HG03280 (cell line): ENCODE results near the gene CYFIP1.

Experiments used
- ATAC-seq: cut with Tn5 transposase; IDR thresholded peaks from one replicate; pipeline ENCODE4 v1.9.1; 2021; ENCODE audit warnings: mild to moderate bottlenecking, moderate library complexity; ENCODE audit not compliant: unreplicated experiment

CYFIP1 gene

GRCh38 chr15:22823495-22824128 lies 156.6 kb downstream of the CYFIP1 start:
- no peak for ATAC-seq

DNA sequence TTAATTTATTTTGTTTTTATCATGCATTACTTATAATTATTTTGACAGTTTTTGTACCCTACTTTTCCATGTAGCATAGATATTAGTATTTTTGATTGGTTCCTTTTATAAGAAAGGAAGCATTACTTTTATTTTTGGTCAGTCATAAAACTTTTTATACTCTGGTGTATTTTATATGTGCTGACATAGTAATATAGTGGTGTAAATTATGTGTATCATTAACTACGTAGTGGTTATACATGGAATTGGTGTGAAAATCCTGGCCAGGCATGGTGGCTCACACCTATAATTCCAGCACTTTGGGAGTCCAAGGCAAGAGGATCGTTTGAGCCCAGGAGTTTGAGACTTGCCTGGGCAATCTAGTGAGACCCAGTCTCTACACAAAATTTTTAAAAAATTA lies 160.5 kb downstream of the CYFIP1 start:
- ATAC-seq = no peak
